Stimulated activated CD8-positive, alpha-beta memory T cell treated with anti-CD3 and anti-CD28 coated beads, Interleukin-12 subunit alpha, Interleukin-12 subunit beta, amount 100 ng/mL, for 1 hour (primary cell): ENCODE data around the gene GSTM3.
"Not testable (repeated sequence)": the region's sequence is repeated elsewhere in the genome, so short reads cannot be mapped to it uniquely, and the experiment has no call there.

Source experiments
- DNase-seq: peaks from one replicate; pipeline ENCODE4 v3.0.0-alpha.2; 2020; ENCODE audit warnings: low read depth

GSTM3 gene

DNA sequence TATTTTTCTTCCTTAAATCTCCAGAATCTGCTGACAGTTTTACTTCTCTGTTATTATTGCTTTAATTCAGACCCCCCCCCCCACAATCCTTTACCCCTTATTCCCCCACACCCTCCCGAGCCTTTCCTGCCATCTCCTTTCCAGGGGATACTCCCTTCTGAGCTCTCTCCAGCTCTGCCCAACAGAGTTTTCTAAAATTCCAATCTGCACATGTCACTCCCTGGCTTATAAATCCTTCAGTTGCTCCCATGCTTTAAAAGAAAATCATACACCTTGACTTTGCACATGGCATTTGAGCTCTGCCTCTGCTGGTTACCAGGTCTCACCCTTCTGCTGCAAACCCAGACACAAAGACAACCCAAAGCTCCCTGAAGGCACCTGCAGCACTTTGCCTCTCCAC, 34.6 kb upstream of the GSTM3 start:
- no peak for DNase-seq

DNA sequence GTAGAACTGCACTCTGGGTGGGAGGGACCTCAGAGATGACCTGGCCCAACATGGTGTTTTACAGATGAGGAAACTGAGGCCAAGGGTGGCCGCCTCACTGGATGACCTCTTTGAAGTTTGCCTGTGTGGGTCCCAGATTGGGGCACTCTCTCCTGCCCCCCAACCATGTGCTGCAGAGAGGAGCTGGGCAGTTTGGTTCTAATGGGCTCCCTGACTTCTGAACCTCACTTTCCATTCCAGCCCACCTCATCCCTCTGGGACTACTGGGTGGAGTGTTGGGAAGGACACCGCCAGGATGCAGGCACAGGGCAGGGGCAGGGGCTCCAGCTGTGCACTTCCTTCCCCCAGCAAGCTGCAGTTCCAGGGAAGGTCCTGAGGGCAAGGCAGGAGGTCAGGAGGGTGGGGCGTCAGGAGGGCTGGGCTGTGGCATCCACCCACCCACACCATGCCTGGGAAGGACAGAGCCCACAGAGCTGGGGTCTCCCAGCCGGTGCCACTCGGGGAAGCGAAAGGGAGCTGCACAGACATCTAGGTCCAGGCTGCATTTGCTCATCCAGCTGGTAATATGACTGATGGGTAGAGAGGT, 33.2 kb upstream of the GSTM3 start:
- no peak for DNase-seq

DNA sequence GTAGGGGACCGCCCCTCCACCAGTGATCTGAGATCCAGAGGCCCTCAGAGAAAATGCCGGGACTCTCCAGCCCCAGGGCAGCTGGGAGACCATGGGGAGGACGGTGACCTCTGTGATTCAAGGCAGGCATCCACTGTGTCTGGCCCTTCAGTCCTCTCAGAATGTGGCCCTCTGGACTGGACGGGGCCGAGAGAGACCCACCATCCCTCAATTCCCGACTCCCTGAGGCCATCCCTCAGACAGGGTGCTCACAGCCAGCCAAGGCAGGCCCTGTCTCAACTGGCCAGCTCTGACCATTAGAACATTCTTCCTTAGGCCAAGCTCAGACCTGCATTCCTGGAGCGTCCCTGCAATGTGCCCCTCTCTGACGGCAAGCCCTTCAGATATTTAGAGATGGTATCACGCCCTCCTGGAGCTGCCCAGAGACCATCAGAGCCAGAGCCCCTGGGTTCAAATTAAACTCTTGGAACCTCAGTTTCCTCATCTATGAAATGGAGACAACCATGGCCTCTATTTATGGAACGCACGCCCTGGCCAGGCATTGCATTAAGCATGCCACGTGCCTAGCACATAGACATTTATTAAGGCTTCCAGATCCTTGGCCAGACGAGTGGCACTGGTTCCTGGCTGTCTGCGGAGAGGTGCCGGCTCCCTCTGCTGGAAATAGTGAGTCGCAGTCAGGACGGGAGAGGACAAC, 32.5 kb upstream of the GSTM3 start:
- peak; percentile 50 for DNase-seq

DNA sequence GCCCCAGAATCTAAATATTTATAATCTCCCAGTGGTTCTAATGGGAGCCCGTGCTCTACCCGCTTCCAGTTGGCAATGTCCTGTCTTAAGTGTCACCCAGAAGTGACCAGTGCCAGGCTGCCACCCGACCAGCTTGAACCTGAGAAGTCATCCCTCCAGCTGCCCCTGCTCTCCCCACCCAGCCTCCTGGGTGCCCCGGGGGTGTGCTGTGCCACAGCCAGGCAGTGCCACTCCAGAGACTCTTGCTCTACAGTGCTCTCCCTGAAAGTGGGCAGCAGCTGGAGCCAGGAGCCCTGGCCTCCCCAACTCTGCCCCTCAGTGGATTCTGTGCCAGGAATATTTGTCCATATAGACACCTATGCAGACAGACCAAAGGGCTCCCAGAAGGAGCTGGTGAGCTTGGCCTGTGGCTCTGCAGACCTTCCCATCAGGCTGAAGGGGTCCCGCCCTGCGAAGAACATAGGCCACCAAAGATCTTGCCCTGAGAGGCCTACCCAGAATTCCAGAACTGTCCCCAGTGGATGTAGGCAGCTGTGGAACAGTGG, 31.9 kb upstream of the GSTM3 start:
- DNase-seq, result no peak

DNA sequence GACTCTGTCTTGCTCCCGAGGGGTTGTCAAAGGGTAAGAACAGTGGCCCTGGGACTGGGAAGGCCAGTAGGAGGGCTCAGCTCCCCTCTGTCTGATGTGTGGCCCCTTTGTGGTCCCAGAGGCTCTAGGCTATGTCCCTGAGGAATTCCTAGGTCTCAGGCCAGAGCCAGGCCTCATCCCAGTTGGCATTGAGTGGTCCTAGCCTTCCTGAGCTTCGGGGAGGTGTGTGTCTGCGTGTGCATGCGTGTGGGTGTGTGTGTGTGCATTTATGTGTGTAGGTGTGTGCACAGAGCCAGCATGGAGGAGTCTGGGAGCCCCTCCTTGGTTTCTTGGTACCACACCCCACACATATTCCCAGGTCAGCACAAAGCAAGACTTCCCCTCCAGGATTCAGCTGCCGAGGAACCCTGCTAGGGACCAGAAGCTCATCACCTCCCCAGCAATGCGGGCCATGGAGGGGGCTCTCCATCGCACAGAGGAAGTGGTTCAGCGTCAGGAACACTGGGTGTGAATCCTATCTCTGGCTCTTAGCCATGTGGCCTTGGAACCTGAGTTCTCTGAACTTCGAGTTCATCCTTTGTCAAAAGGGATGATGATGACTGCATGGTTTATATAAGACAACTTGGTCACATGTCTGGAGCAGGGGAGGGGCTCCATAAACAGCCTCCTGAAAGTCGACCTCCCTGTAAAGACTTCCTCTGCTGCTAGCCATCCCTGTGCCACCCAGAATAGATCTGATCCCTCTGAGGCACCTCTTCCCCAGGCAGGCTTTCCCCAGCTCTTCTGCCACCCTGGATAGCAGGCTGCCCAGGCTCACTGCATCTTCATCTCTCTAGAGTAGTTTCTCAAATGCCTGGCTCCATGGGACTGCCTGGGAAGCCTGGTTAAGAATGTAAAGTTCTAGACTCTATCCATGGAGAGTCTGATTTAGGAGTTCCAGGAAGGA, 31.1 kb upstream of the GSTM3 start:
- no peak for DNase-seq

DNA sequence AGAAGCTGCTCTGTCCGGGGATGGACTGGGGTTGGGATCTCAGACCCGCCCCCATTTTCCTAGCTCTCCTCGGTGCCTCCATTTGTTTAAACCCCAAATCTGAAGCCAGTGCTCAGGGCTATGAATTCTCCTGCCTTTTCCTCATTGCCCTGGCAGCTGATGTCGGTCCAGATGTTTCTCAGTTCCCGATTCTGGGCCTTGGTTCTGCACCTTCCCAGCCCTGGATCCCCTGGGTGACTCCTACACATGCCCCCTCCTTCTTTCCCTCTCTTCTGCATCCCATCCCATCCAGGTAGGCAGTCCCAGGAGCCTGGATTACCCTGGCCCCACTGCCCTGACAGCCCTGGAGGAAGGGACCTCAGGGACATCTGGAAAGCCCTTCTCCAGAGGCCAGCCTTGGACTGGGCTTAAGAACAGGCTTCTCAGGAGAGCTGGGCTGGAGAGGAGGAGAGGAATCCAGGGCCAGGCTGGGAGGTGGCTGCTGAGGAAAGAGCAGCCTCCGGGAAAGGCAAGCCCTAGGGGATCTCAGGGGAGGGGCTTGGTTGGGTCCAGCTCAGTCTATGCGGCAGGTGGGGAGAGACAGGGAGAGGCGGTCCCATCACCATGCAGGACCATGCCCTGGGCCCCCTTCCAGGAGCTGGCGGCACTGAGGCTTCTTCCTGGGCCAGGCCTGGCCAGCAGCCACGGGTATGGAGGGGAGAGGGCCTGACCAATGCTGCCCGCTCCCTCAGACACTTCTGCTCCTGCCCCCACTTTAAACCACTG, 29.7 kb upstream of the GSTM3 start:
- no peak for DNase-seq

DNA sequence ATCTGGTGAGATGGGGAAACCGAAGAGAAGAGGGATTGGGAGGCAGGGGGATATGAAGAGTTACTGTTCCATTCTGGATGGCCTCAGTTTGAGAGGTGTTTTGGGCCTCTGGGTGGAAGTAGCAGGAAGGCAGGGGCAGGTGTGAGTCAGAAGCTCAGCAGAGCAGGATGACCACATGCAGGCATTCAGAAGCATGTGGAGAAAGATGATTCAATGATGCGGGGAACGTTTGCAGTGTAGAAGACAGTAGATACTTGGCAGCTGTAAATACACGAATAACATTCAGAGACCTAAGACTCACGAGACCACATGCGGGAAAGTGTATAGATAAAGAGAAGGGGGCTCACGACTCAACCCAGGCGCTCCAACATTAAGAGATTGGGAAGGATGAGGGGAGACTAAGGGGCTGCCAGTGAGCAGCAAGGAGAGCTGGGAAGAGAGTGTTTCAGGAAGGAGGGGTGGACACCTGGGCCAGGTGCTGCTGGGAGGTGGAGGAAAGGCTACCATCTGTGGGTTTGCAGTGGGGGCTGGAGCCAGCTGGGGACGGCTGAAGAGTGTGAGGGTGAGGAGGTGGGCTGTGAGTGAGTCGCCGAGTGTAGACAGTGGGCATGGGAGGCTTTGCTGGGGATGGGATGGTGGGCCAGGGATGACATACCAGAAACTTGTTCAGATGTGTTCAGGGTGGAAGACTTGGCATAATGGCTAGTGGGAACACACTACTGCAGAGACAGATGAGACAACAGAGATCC, 28.7 kb upstream of the GSTM3 start:
- DNase-seq, result no peak

DNA sequence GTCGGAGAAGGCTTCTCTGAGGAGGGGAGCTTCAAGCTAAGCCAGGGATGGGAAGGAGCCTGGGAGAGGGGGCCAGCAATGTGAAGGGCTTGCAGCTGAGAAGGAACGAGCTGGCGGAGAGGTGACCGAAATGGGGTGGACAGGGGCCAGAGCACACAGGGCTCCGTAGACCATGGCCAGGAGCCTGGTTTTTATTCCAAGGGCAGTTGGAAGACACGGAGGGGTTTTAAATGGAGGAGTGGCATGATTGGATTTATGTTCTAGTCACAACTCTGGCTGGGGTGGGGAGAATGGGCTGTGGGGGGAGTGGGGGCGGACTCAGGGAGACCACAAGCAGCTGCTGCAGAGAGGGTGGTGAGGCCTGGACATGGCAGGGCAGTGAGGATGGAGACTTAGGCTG, 28.0 kb upstream of the GSTM3 start:
- DNase-seq, result no peak

DNA sequence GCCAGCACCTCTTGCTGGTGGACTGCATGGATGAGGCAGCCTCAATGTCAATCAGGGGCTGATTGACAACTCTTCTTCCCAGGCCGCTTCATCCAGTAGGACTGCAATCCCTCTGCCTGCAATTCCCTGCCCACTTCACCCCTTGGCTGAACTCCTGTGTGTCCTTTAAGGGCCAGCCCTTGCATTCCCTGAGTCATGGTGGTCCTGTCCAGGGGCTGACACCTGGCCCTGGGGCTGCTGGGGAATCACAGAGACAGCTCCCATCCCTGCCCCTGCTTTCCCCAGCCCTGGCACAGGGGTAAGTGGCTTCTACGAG, 27.5 kb upstream of the GSTM3 start:
- no peak for DNase-seq

DNA sequence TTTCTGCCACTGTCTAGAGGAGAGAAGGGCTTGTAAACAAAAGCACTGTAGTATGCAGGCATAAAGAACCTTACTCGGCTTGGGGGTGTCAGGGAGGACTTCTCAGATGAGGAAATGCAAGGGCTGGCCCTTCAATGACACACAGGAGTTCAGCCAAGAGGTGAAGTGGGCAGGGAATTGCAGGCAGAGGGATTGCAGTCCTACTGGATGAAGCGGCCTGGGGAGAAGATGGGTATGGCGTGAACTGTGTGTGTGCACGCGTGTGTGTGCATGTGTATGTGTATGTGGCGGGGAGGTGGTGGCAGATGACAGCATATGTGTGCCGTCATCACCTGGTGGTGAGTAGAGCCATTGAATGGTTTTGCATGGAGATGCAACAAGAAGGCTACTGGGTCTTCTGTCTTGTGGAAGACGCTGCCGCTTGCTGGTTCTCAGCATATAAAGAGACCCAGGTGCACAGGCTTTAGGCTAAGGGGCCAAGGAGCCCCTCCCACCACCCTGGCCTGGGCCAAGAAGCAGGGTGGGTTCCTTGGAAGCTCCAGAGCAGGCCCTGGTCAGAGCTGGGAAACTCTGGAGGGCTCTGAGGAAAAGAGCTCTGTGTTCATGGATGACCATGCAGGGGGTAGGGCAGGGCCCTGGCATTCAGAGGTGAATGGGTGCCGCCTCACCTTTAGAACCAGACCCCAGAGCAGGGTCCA, 26.9 kb upstream of the GSTM3 start:
- no peak for DNase-seq

DNA sequence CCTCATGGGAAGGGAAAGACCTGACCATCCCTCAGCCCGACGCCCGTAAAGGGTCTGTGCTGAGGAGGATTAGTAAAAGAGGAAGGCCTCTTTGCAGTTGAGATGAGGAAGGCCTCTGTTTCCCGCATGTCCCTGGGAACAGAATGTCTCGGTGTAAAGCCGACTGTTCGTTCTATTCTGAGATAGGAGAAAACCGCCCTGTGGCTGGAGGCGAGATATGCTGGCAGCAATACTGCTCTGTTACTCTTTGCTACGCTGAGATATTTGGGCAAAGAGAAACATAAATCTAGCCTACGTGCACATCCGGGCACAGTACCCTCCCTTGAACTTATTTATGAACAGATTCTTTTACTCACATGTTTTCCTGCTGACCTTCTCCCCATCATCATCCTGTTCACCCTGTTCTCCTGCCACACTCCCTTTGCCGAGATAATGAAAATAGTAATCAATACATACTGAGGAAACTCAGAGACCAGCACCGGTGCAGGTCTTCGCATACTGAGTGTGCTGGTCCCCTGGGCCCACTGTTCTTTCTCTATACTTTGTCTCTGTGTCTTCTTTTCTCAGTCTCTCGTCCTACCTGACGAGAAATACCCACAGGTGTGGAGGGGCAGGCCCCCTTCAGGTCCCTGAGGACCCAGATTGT, 26.3 kb upstream of the GSTM3 start:
- not testable (repeated sequence) for DNase-seq

DNA sequence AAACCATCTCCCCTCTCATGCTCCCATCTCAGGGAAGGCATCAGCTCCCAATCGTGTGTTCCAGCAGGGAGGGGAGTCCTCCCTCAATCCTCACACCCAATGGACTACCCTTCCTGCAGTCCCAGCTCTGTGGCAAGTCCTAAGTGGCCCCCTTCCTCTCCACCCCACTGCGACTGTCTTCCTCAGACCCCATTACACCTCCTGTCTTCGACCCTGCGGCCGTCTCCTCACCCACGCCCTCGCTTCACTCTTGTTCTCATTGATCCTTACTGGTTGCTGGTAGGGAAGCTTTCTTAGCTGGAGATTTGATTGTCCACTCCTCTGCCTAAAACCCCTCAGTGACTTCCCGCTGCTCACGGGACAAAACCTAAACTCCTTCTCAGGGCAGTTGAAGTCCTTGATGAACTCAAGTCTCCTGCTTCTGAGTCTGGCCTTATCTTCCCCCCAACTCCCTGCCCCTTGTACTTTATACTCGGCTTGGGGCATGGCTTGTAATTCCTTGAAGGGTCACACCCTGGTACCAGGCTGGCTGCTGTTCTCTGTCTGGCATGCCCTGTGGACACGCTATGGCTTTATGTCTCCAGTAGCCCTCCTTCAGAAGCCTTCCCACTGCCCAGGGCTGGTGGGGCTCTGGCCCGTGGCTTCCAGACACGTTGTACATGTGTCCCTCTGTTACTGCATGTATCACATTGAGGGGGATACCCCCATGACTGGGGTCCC, 25.2 kb upstream of the GSTM3 start:
- DNase-seq, result no peak

DNA sequence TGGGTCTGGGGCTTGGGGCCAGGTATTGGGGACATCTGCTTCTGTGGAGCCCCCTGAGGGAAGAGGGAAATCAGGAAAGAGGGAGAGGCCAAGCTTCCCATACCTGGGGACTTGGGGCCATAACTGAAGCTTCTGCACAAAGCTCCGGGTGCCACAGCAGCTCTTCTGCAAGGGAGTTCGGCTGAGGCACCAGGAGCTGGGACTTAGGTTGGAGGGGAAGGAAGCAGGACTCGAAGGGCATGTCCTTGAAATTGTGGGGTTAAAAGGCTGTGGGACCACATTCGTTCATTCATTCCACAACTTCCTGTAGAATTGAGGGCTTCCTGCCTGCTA, 24.6 kb upstream of the GSTM3 start:
- DNase-seq, result no peak

DNA sequence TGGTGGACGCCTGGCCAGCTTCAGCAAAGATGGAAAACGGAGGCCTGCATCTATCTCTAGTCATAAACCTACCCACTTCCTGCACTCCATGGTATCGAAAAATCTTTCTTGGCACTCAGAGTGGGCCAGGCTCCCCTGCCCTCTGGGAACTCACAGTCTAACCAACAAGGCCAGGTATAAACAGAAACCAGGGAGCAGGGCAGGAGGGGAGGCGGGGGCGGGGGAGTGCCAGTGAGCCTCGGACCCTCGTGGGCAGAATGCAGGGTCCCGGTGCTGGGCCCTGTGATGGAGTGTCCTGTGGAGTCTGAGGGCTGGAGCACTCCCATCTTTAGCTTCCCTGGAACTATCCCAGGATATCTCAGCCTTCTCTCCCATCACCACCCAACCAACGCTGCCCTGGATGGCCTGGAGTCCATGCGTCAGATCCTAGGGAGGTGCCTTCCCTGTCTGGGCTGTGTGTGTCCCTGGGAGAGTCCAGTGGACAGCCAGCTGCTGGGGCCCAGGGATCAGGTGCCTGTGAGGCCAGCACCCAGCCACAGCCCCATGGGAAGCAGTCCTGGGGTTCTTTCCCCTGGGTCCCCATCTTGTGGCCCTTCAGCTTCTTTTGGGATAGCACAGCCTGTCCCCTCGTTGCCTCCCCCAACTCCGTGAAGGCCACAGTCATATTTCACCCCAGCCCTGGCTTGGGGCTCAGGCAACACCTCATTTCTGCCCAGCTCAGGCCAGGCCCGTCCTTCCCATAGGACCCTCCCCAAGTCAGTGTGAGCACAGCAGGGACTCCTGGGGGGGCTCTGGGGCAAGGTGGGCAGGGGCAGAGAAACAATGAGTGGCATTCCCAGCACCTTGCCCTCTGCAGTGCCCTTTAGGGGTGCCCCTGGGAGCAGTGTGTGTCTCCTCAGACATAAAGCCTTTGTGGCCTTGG, 24.0 kb upstream of the GSTM3 start:
- DNase-seq, result no peak

DNA sequence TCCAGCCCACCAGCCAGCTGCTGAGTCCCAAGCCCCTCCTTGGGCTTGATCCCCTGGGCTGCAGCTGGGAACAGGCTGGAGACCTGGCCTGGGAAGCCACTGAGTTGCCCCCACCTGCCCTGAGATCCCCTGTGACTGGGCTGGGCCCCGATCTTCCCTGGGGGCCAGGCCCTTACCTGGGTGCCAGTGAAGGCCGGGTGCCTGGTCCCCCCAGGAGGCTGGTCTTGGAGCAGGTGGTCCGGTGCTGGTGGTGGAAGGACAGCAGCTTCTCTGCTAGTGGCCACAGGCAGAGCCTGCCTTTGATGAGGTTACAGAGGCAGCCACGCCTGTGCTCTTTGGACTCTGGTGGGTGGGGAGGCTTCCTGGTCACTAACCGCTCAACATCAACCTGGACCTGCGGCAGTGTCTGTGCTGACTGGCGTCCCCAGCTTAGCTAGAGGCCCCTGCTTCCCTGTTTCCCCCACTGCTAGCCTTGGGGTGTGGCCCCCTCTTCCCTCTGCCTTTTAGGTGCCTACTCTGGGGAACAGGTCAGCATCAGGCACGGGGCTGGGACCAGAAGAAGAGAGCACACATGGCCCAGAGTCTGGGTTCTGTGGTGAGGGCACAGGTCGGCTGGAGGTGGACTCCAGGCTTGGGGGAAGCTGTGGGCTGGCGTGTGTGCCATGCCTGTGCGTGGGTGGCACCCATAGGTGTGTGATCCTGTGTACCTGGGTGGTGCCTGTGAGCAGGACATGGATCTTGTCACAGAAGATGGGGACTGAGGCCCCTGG, 23.0 kb upstream of the GSTM3 start, which contains the start of gene EPS8L3:
TSS of gene EPS8L3 (minus strand) at position 278 of the 770 bp plus-strand sequence. CDS start 2,174 bp downstream, outside the sequence.
- no peak for DNase-seq

DNA sequence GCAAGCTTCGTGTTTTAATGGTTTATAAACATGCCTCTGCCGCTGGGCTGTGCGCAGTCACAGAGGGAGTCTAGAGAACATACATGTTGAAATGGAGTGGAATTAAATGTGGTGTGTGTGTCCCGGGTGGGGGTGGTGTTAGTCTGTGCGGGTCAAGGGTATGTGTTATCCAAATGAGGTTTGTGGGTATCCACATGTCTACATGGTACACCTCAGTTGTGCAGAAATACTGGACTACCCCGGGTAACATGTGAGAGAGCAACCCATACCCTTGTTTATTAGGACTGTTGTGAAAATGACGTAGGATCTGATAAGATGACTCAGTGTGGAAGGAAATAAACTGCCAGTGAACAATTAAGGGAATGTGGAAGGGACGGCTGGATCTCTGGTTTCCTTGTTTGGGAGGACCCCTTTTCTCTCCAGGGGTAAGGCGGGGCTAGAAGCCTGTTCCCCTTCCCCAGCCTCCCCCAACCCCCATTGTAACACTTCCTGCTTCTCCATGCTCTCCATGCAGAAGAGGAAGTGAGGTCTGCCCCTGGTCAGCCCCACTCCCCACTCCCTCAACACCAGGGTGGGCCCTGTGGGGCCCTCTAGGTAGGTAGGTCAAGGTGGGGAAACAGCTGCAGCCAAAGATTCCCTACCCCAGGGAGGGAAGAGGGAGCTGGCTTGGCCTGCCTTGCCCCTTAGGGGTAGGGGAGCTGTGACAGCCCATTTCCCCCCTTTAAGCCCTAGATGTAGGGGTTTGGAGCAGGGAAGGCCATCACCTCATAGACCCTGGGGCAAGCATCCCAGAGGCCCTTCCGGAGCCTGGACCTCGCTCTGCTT, 22.2 kb upstream of the GSTM3 start:
- no peak for DNase-seq
